ENCODE data around the gene CPSF3.

DNA sequence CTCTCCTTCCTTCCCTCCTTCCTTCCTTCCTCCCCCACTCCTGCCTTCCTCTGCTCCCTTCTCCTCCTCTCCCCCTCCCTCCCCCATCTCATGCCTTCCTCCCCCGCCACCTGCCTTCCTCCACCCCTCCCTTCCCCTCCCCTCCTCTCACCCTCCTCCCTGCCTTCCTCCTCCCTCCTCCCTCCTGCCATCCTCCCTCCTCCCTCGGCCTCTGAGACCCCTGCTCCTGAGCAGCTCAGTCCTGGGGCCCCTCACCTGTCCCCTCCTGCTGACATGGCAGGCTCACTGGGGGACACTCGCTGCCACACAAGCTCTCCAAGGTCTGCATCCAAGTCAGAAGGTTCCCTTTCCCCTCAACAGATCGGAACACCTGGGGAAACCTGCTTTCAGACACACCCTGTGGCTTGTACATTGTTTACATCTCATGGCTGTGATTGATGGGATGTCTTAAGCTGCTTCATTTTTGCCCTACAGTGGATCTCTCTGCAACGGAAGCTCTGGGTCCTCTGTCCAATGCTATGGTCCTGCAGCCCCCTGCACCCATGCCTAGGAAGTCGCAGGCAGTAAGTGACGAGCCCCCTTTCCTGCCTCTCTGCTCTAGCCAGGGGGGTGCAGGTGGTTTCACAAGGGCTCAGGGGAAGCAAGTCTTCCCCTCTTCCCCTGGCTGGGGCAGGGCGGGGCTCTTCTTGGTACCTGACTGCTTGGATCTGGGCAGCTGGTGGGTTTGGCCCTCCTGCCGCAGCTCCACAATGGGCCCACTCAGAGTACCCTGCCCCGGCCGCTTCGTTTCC, 23.0 kb upstream of the CPSF3 start:
- TF ChIP-seq, protein P1, sequence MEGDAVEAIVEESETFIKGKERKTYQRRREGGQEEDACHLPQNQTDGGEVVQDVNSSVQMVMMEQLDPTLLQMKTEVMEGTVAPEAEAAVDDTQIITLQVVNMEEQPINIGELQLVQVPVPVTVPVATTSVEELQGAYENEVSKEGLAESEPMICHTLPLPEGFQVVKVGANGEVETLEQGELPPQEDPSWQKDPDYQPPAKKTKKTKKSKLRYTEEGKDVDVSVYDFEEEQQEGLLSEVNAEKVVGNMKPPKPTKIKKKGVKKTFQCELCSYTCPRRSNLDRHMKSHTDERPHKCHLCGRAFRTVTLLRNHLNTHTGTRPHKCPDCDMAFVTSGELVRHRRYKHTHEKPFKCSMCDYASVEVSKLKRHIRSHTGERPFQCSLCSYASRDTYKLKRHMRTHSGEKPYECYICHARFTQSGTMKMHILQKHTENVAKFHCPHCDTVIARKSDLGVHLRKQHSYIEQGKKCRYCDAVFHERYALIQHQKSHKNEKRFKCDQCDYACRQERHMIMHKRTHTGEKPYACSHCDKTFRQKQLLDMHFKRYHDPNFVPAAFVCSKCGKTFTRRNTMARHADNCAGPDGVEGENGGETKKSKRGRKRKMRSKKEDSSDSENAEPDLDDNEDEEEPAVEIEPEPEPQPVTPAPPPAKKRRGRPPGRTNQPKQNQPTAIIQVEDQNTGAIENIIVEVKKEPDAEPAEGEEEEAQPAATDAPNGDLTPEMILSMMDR (IDR thresholded peaks at IDR 0.05), result no peak
- no peak for TF ChIP-seq POLR2A (IDR thresholded peaks at IDR 0.05)
